GM18511 (cell line): ENCODE measurements around the gene GLDN.
"Not testable (repeated sequence)": the region's sequence is repeated elsewhere in the genome, so short reads cannot be mapped to it uniquely, and the experiment has no call there.

Experiments used
- ATAC-seq: cut with Tn5 transposase; IDR thresholded peaks from one replicate; pipeline ENCODE4 v1.9.1; 2021; ENCODE audit warnings: mild to moderate bottlenecking, moderate library complexity; ENCODE audit not compliant: unreplicated experiment

Gene GLDN

DNA sequence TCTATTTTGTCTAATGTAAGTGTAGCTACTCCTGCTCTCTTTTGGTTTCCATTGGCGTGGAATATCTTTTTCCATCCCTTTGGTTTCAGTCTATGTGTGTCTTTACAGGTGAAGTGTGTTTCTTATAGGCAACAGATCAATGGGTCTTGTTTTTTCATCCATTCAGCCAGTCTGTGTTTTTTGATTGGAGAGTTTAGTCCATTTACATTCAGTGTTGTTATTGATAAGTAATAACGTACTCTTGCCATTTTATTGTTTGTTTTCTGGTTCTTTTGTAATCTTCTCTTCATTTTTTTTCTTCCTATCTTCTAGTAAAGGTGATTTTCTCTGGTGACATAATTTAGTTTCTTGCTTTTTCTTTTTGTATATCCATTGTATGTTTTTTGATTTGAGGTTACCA is 97.1 kb downstream of the GLDN start:
- no peak for ATAC-seq

DNA sequence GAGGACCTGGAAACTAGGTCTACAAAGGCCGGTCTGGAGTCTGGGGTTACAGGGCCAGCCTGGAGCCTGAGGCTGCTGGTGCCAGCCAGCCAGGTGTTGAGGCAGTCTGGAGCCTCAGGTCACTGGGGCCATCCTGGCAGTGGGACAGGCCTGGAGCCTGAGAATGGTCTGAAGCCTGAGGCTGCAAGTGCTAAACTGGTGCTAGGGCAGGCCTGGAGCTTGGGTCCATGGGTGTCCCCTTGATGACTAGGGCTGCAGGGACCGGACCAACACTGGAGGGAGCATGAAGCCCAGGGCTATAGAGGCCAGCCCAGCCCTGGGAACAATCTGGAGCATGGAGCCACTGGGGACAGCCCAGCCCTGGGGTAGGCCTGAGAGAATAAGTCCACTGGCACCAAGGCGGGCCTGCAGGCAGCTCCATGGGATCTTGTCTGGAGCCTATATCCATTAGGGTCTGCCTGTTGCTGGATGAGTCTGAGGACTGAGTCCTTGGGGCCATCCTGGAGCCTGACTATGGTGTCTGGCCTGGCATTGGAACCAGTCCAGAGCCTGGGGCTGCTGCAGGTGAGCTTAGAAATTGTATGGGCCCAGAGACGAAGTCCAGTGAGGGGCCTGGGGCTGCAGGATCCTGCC is 101.9 kb downstream of the GLDN start:
- ATAC-seq: no peak

DNA sequence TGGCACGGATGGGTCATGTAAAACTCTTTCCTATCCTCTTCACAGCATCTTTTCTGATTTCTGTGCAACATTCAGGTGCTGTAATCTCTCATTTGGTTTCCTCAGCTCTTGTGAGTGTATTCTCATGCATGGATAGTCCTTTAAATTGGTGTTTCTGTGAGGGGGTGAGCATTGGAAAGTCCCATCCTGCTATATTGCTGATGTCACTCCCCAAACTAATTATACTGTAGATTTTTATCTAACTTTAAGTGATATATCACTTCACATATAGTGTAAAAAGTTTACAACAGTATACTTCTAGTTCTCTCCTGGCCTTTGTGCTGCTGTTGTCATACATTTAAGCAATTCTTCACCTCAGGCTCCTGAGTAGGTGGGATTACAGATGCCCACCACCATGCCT is 102.7 kb downstream of the GLDN start:
- ATAC-seq: no peak

DNA sequence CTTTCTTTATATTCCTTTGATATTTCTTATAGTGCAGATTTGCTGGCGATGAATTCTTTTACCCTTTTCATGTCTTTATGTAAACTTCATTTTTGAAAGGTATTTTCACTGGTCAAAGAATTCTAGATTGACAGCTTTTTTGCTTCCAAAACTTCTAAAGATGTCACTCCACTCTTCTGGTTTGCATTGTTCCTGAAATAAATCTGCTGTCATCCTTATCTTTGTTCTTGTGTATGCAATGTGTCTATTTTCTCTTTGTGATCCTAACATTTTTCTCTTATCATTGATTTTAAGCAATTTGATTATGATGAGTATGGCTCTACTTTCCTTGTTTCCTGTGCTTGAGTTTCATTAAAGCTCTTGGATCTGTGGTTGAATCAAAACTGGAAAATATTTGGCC is 103.4 kb downstream of the GLDN start:
- ATAC-seq: no peak

DNA sequence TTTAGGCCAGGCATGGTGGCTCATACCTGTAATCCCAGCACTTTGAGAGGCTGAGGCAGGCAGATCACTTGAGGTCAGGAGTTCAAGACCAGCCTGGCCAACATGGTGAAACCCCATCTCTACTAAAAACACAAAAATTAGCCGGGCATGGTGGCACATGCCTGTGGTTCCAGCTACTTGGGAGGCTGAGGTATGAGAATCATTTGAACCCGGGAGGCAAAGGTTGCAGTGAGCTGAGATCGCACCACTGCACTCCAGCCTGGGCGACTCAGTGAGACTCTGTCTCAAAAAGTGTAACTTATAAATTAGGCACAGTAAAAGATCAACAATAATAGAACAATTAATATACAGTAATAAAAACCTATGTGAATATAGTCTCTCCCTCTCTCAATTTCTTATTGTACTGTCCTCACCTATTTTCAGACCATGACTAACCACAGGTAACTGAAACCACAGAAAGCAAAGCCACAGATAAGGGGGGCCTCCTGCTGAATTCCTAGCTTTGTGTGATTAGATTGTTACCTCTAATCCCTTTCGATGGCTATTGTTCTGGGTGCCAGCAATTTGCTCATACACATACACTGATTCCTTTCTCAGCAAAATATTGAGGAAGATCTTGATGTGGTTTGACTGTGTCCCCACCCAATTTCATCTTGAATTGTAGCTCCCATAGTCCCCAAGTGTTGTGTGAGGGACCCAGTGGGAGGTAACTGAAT is 104.7 kb downstream of the GLDN start:
- ATAC-seq: not testable (repeated sequence)

DNA sequence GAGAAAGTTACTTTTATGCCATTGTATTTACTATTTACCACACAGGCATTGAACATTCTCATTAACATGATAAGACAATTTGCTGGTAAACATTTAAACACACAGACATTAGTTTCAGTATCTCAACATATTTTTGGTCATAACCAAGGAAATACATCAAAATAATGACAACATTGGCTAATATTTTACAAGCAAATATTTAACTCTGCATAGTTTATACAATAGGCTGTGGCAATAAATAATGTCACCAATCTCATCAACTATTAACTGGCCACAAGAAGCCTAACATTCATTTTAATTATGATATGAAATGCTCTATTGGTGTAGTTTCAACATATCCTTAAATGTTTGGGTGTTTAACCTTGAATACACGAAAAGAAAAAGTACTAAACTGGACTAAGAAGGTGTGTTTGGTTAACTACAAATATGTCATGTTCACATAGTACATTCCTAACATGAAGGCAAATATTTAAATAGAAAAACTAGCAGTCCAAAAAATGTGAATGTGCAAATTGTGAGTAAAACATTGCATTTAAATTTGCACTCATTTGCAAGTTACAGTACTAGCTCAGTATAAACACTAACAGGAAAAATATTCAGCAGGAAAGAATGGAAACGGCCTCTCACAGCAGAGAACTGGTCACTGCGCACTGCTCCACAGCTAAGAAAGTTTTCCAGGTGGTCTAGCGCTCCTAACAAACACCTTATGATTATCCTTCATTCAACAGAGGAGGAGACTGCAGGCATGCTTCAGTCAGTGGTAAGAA is 106.6 kb downstream of the GLDN start:
- ATAC-seq: no peak

DNA sequence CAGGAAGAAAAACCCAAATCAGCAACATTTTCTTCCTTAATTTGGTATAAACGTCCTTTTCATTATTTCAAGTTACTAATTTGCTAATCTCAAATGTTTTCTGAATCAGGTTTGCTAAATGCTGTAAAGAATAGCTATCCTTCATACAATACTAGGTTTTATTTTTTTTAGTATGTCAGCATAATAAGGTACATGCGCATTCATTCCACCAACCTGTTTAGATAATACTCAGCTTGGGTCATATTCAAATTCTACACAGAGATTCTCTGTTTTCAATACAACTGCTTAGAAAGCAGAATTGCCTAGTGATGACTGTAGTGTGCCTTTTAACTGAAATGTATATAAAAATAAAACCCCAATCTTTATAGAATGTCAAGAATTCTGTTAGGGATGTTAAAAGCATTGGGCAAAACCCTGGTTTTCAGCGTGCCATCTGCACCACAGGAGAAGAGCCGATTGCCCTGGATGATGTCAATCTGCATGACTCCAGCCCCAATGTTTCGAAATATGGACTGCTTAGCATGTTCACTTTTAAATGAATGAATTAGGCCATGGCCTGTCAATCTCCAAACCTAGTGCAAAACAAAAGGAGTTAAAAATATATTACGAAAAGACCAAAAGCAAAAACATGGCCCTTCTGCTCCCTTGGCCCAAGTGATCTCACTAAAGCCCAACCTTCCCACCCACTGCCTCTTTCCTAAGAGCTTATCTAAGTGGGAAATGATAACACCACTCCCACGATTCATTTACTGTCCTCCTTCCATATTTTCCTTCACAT is 107.4 kb downstream of the GLDN start:
- ATAC-seq: no peak

DNA sequence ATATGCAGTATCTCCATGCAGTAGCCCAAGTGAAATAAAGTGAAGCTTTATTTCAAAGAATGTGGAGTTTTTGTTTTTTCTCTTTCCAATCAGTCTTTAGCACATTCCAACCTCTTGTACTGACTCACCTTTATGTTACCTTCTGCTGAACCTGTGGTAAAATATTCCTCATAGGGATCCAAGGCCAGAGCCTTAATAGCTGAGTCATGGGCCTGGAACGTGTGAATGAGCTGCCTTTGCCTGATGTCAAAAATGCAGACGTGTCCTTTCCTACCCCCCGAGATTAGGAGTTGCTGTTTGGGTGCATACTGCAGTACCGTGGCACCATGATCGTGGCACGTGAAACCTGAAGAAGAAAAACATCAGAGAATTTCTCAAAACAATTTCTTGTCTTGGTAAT is 108.5 kb downstream of the GLDN start:
- ATAC-seq: no peak
